ENCODE results near the gene IP6K2.

IP6K2 gene

DNA sequence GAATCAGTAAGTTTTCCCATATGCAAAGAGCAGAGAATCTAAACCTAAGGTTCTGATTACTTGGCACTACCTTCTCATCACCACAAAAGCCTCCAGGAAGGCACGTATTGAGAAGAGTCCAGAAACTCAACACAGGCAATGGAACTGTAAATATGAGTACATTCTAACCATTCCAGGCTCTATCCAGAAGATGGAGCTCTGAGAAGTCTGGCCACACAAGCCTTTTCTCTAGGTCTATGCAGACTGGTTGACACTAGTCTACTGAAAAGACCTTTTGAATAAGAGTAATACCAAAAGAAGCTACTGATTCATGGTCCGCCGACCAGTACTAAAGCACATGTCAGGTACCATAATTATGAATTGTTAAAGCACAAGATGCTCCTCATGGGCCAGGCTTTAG lies 19.1 kb downstream of the IP6K2 start:
- Histone ChIP-seq H3K4me3 (IDR thresholded peaks at IDR 0.05; ENCODE audit: insufficient read depth, low read depth, low read length) (no peak overlapping the region), H3K79me2 (ENCODE audit: insufficient read depth, low read depth) (peaks cover 24% of the 10 kb centered on the region; the same call in 1 of the 2 replicates), H2AFZ (ENCODE audit: low read depth) (no peak overlapping the region), H3K36me3 (ENCODE audit: insufficient read depth) (no peaks in the 10 kb centered on the region), H3K27me3 (ENCODE audit: insufficient read depth, low read depth) (no peaks in the 10 kb centered on the region), H4K20me1 (ENCODE audit: insufficient read depth) (no peaks in the 10 kb centered on the region), H3K27ac (no peak overlapping the region), H3K4me2 (no peak overlapping the region), H3K9ac (no peak overlapping the region), H3K4me1 (ENCODE audit: low read depth, poor library complexity, severe bottlenecking) (no peaks in the 10 kb centered on the region)
- TF ChIP-seq CTCF (conservative IDR thresholded peaks at IDR 0.05; ENCODE audit: low read depth, low read length) = no peak

GRCh38 chr3:48696601-48697000 lies 20.4 kb downstream of the IP6K2 start:
- no peak for TF ChIP-seq CTCF (conservative IDR thresholded peaks at IDR 0.05; ENCODE audit: low read depth, low read length)
- H3K79me2 ChIP-seq (ENCODE audit: insufficient read depth, low read depth) = peaks cover 24% of the 10 kb centered on the region; the same call in 1 of the 2 replicates
- H3K27ac ChIP-seq = no peak overlapping the region
- H3K4me2 ChIP-seq = no peak overlapping the region
- H4K20me1 ChIP-seq (ENCODE audit: insufficient read depth) = no peaks in the 10 kb centered on the region
- H2AFZ ChIP-seq (ENCODE audit: low read depth) = no peak overlapping the region
- H3K4me3 ChIP-seq (IDR thresholded peaks at IDR 0.05; ENCODE audit: insufficient read depth, low read depth, low read length) = no peak overlapping the region
- H3K36me3 ChIP-seq (ENCODE audit: insufficient read depth) = no peaks in the 10 kb centered on the region
- no peak overlapping the region for H3K9ac ChIP-seq
- H3K27me3 ChIP-seq (ENCODE audit: insufficient read depth, low read depth) = no peaks in the 10 kb centered on the region
- no peaks in the 10 kb centered on the region for H3K4me1 ChIP-seq (ENCODE audit: low read depth, poor library complexity, severe bottlenecking)

- Histone ChIP-seq H3K36me3 (ENCODE audit: insufficient read depth) (no peaks in the 10 kb centered on the region), H4K20me1 (ENCODE audit: insufficient read depth) (no peaks in the 10 kb centered on the region), H3K4me3 (IDR thresholded peaks at IDR 0.05; ENCODE audit: insufficient read depth, low read depth, low read length) (no peak overlapping the region), H3K27me3 (ENCODE audit: insufficient read depth, low read depth) (no peaks in the 10 kb centered on the region), H3K4me2 (no peak overlapping the region), H2AFZ (ENCODE audit: low read depth) (no peak overlapping the region), H3K27ac (no peak overlapping the region), H3K9ac (no peak overlapping the region), H3K4me1 (ENCODE audit: low read depth, poor library complexity, severe bottlenecking) (no peaks in the 10 kb centered on the region), H3K79me2 (ENCODE audit: insufficient read depth, low read depth) (peaks cover 24% of the 10 kb centered on the region; the same call in 1 of the 2 replicates)
- no peak for TF ChIP-seq CTCF (conservative IDR thresholded peaks at IDR 0.05; ENCODE audit: low read depth, low read length)
These were observed 20.9 kb downstream of the IP6K2 start for GRCh38 chr3:48696156-48696555.

GRCh38 chr3:48695393-48695753 lies 21.6 kb downstream of the IP6K2 start:
- Histone ChIP-seq H3K4me1 (ENCODE audit: low read depth, poor library complexity, severe bottlenecking) (no peaks in the 10 kb centered on the region), H3K27ac (no peak overlapping the region), H3K9ac (no peak overlapping the region), H2AFZ (ENCODE audit: low read depth) (no peak overlapping the region), H3K27me3 (ENCODE audit: insufficient read depth, low read depth) (no peaks in the 10 kb centered on the region), H3K79me2 (ENCODE audit: insufficient read depth, low read depth) (peaks cover 21% of the 10 kb centered on the region; the same call in 1 of the 2 replicates), H3K4me3 (IDR thresholded peaks at IDR 0.05; ENCODE audit: insufficient read depth, low read depth, low read length) (no peak overlapping the region), H3K4me2 (no peak overlapping the region), H4K20me1 (ENCODE audit: insufficient read depth) (no peaks in the 10 kb centered on the region), H3K36me3 (ENCODE audit: insufficient read depth) (no peaks in the 10 kb centered on the region)
- no peak for TF ChIP-seq CTCF (conservative IDR thresholded peaks at IDR 0.05; ENCODE audit: low read depth, low read length)
